ENCODE measurements around the gene SLC12A4. TPM values are rescaled to one million over a fixed set of nuclear protein-coding genes. Genes with fewer than 3 reads are reported as not detected.

SLC12A4 gene
- total and polyA plus RNA-seq, 2 of the 13 experiments (the other 11 are each of a cell fraction or from before 2014, with no cell fraction given) = 65.1 to 84.3 TPM

DNA sequence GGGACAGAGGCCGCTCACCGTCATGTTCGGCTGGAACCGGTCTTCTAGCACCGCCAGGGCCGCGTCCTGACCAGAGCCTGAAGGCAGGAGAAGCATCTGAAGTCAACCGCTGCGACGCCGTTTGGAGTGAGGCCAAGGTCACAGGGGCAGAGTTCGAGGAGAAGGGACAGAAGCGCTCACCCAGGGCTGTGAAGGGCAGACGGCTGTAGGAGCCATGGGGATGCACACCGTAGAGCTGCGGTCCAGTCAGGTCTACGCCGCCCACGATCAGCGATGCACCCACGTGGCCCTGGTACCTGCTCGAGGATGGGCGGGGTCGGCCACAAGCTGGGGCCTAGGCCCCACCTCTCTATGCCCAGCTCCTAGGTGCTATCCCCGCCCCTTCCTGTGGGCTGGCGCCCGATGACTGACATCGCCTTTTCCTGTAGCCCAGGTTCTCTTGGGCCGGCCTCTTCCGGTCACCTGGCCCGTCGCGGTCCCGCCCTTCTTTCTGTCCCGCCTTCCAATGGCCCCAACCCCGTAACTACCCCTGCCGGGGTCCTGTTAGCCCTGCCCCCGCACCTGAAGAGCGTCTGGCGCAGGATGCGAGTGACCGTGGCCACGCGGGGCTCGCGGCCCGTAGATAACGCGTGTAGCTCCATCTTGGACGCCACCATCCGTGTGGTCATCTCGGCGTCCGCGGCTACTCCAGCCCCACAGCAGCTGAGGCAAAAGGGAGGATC lies 32.9 kb downstream of the SLC12A4 start (continued):
- peak; percentile 79 for TF ChIP-seq E2F1 (CRISPR knock-in tag; IDR thresholded peaks at IDR 0.05)
- TF ChIP-seq, protein P1, sequence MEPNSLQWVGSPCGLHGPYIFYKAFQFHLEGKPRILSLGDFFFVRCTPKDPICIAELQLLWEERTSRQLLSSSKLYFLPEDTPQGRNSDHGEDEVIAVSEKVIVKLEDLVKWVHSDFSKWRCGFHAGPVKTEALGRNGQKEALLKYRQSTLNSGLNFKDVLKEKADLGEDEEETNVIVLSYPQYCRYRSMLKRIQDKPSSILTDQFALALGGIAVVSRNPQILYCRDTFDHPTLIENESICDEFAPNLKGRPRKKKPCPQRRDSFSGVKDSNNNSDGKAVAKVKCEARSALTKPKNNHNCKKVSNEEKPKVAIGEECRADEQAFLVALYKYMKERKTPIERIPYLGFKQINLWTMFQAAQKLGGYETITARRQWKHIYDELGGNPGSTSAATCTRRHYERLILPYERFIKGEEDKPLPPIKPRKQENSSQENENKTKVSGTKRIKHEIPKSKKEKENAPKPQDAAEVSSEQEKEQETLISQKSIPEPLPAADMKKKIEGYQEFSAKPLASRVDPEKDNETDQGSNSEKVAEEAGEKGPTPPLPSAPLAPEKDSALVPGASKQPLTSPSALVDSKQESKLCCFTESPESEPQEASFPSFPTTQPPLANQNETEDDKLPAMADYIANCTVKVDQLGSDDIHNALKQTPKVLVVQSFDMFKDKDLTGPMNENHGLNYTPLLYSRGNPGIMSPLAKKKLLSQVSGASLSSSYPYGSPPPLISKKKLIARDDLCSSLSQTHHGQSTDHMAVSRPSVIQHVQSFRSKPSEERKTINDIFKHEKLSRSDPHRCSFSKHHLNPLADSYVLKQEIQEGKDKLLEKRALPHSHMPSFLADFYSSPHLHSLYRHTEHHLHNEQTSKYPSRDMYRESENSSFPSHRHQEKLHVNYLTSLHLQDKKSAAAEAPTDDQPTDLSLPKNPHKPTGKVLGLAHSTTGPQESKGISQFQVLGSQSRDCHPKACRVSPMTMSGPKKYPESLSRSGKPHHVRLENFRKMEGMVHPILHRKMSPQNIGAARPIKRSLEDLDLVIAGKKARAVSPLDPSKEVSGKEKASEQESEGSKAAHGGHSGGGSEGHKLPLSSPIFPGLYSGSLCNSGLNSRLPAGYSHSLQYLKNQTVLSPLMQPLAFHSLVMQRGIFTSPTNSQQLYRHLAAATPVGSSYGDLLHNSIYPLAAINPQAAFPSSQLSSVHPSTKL (CRISPR knock-in tag; IDR thresholded peaks at IDR 0.05) = no peak
- no peak for TF ChIP-seq RELA (CRISPR knock-in tag; IDR thresholded peaks at IDR 0.05)
- no peak; the same call in 1 of the 2 replicates for TF ChIP-seq ZHX1 (CRISPR knock-in tag; IDR thresholded peaks at IDR 0.05; ENCODE audit: low read depth)
- TF ChIP-seq SRSF4 (IDR thresholded peaks at IDR 0.05; ENCODE audit: low read depth, low read length, poor library complexity, severe bottlenecking) = no peak
- TF ChIP-seq MIER2 (CRISPR knock-in tag; IDR thresholded peaks at IDR 0.05) = no peak
- no peak; the same call in 1 of the 2 replicates for TF ChIP-seq EEA1 (CRISPR knock-in tag; IDR thresholded peaks at IDR 0.05; ENCODE audit: borderline replicate concordance)
- TF ChIP-seq, protein P2, sequence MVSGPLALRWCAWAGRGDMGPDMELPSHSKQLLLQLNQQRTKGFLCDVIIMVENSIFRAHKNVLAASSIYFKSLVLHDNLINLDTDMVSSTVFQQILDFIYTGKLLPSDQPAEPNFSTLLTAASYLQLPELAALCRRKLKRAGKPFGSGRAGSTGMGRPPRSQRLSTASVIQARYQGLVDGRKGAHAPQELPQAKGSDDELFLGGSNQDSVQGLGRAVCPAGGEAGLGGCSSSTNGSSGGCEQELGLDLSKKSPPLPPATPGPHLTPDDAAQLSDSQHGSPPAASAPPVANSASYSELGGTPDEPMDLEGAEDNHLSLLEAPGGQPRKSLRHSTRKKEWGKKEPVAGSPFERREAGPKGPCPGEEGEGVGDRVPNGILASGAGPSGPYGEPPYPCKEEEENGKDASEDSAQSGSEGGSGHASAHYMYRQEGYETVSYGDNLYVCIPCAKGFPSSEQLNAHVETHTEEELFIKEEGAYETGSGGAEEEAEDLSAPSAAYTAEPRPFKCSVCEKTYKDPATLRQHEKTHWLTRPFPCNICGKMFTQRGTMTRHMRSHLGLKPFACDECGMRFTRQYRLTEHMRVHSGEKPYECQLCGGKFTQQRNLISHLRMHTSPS (CRISPR knock-in tag; IDR thresholded peaks at IDR 0.05; ENCODE audit: low read depth) = peak; percentile 67
- TF ChIP-seq HNRNPLL (IDR thresholded peaks at IDR 0.05; ENCODE audit: low read depth, low read length, poor library complexity, severe bottlenecking) = peak; percentile 83
- peak; percentile 98 for TF ChIP-seq ZNF256 (CRISPR knock-in tag; conservative IDR thresholded peaks at IDR 0.05)
- TF ChIP-seq ZNF274 (CRISPR knock-in tag; IDR thresholded peaks at IDR 0.05) = peak; percentile 93
- TF ChIP-seq IKZF4 (CRISPR knock-in tag; IDR thresholded peaks at IDR 0.05; ENCODE audit: borderline replicate concordance, low read depth, not compliant biosample characterization) = no peak
- TF ChIP-seq CBX1 (IDR thresholded peaks at IDR 0.05; ENCODE audit: low read depth) = peak; percentile 73
- TF ChIP-seq ZNF276 (CRISPR knock-in tag; IDR thresholded peaks at IDR 0.05; ENCODE audit: low read depth) = peak; percentile 87
- TF ChIP-seq TEAD2 (CRISPR knock-in tag; IDR thresholded peaks at IDR 0.05) = no peak
- TF ChIP-seq GTF2F1 (IDR thresholded peaks at IDR 0.05; ENCODE audit: low read length) = no peak
- TF ChIP-seq TOE1 (CRISPR knock-in tag; IDR thresholded peaks at IDR 0.05) = no peak; the same call in 1 of the 2 replicates
